Peyer's patch (tissue), 4 donors: ENCODE measurements around the gene SIK2.

ENCODE experiments used
- CTCF ChIP-seq, 6 experiments: fragments of 450-650 bp in 4 of 6; fragments of 200-600 bp in 2 of 6; sonication (generic) in 1 of 6; IDR thresholded peaks; one replicate each; pipeline ENCODE4 v1.5.1; 2017 to 2019; ENCODE audit warnings: antibody characterized with exemption in 6 of 6, mild to moderate bottlenecking in 3 of 6, moderate library complexity in 1 of 6
- POLR2A ChIP-seq, 2 donors: fragments of 450-650 bp; IDR thresholded peaks; one replicate each; pipeline ENCODE4 v1.5.1; 2017; ENCODE audit warnings: antibody characterized with exemption in 2 of 2, mild to moderate bottlenecking in 2 of 2, moderate library complexity in 2 of 2

GRCh38 chr11:111741751-111742150 is 139.5 kb downstream of the SIK2 start:
- TF ChIP-seq CTCF (IDR thresholded peaks at IDR 0.05) (no peak), POLR2A (IDR thresholded peaks at IDR 0.05) (no peak)
